T-helper 1 cell (primary cell): ENCODE data around the gene AKIRIN1.
"Not testable (repeated sequence)": the region's sequence is repeated elsewhere in the genome, so short reads cannot be mapped to it uniquely, and the experiment has no call there.

Experiments
- DNase-seq, 5 donors: peaks; one replicate each; pipeline ENCODE4 v3.0.0-alpha.2; 2012 to 2020

Gene AKIRIN1

DNA sequence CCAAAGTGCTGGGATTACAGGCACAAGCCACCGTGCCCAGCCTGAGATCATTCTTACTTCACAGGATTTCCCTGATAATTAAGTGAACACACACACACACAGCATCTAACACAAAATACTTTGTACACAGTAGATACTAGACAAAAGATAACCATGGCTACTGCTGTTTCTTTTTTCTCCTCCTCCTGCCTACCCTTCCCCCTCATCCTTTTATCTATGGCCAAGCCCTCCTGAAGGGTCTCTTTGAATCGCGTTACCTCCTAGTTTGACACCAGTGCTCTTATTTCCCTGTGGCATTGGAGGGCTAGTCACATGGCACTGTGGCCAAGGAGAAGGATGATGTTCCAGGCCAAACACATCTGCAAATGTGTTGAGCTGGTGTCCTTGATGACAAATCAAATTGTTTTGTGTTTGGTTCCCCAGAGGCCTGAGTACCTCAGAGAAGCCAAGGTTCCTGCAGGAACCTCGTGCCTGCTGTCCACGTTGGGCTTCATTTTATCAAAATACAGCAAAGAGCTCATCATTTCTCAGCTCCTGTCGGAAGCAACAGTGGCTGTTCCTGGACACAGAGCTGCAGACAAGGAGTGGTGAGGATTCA is 55.6 kb downstream of the AKIRIN1 start:
- DNase-seq = no peak

DNA sequence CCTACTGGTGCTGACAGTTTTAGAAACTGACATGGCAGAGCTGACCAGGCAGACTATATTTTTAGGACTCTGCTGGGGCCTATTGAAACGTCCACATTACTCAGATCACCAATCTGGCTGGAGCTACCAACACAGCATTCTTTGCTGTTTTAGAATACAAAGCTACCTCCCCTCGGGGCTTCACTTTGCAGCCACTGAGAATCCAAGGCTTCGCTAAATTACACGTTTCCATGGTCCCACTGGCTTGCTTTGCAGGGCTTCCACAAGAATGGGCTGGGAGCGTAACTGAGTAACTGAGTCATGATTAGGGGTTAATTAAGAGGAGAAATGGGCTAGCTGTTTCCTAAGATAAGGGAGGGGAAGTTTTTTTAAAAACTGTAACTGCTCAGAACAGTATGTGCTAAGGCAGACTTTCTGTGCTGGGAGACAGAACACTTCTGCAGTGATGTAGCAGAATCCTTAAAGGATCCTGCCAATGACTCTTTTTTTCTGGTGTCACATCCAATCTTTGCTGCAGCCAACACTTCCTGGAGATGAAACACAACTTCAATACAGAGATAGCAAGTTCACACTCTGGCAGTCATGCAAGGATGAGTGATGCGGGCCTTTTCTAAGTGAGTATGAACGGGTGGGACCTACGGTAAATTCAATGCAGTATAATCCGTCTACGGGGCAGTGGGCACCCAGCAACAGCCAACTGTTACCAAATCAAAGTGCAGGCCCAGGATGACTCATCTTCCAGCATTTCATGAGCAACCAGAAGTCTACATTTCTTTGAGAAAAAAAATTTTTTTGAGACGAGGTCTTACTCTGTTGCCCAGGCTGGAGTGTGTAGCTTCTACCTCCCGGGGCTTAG is 56.5 kb downstream of the AKIRIN1 start:
- peak in 1 of 5 donors; percentile 14 for DNase-seq

DNA sequence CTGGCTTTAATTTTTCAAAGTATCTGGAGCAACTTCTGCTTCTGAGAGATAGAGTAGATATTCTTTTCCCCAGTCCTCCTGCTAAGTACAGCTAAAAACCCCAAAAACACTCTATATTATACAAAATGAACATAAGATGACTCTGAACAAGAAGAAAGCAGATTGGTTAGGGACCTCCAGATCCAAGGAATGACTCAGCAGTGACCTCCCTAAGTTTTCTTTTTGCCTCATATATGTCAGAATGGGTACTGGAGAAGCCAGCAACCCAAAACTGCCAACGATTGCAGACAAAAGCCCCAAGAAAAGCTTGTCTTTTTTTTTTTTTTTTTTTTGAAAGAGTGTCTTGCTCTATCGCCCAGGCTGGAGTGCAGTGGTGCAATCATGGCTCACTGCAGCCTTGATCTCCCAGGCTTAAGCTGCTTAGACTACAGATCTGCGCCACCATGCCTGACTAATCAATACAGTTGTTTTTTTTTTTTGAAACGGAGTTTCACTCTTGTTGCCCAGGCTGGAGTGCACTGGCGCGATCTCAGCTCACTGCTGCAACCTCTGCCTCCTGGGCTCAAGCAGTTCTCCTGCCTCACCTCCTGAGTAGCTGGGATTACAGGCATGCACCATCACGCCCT is 57.8 kb downstream of the AKIRIN1 start:
- no peak for DNase-seq

DNA sequence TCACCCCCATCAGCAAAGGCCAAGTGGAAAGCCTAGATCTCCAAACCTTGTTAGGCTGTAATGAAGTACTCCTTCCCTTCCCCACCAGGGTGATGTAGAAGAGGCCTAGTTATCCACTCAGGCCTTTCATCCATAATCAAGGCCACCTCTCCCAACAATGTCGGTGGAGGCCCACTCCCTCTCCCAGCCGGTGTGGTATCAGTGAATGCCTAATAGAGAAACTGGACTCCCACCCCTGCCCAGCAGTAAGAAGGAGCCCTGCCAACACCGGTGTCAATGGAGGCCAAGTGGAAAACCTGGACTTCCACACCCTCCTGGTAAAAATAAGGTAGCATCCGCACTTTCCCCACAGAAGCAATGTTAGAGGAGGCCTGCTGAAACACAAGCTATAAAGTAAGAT is 58.9 kb downstream of the AKIRIN1 start:
- no peak for DNase-seq

DNA sequence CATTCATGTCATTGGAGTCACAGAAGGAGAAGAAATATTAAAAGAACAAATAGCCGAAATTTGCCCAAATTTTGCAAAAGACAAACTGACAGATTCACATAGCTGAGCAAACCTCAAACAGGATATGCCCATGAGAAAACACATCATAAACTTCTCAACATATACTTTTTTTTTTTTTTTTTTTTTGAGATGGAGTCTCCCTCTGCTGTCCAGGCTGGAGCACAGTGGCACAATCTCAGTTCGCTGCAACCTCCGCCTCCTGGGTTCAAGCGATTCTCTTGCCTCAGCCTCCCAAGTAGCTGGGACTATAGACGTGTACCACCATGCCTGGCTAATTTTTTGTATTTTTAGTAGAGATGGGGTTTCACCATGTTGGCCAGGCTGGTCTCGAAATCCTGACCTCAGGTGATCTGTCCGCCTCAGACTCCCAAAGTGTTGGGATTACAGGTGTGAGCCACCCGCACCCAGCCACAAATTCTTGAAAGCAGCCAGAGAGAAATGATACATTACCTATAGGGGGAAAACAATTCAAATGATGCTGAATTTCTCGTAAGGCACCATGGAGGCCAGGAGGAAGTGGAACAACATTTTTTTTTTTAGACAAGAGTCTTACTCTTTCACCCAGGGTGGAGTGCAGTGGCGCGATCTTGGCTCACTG is 60.2 kb downstream of the AKIRIN1 start:
- DNase-seq = not testable (repeated sequence)

DNA sequence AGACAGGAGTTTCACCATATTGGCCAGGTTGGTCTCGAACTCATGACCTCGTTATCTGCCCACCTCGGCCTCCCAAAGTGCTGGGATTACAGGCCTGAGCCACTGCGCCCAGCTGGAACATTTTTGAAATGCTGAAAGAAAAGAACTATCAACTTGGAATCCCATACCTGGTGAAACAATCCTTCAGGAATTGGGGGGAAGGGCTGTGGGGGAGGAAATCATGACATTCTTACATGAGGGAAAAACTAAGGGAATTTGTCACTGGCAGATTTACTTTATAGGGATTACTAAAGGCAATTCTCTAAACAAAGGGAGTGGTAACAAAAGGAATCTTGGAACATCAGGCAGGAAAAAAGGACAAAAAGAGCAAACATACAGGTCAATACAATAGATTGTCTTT is 60.9 kb downstream of the AKIRIN1 start:
- DNase-seq = no peak

DNA sequence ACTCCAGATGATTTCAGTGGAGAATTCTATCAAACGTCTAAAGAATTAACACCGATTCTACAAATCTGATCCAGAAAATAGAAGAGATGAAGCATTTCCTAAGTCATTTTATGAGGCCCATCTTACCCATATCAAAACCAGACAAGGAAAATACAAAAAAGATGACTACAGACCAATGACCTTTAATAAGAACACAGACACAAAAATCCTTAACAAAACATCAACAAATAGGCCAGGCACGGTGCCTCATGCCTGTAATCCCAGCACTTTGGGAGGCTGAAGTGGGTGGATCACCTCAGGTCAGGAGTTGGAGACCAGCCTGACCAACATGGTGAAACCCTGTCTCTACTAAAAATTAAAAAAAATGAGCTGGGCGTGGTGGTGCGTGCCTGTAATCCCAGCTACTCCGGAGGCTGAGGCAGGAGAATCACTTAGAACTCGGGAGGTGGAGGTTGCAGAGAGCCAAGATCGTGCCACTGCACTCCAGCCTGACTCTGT is 64.2 kb downstream of the AKIRIN1 start:
- not testable (repeated sequence) for DNase-seq
